GM21447 (cell line): ENCODE data around the gene SHOX.
"Not testable (repeated sequence)": the region's sequence is repeated elsewhere in the genome, so short reads cannot be mapped to it uniquely, and the experiment has no call there.

Source experiments
- ATAC-seq: cut with Tn5 transposase; IDR thresholded peaks from one replicate; pipeline ENCODE4 v1.9.1; 2021; ENCODE audit not compliant: unreplicated experiment

Gene SHOX

DNA sequence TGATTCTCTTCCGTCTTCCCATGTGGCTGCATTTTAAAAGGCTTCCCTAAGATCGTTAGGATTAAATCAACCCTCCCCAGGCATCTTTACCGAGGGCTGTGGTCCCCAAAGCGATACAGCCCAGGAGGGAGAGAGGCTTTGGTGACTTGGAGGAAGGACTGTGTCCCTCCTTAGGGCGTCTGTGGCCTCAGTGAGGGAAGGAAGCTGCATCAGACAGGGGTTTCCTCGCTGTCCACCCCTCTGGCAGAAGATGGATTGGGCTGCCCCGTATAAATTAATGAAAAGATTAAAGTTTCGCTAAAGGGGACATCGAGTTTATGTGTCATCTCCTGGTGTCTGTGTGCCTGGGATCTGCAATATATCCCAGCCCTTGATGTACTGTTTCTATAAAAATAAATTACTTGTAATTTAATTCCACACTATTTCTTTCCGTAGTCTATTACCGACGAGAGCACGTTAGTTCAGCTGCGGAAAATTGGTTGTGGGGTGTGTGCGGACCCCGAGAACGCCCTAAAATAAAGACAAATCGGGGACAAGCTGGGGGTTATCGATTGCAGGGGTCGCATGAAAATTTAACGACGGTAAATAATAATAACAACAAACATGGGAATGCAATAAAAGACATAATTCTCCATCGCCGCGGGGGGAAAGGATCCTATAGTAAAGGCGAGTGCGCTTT lies 6.5 kb downstream of the SHOX start:
- ATAC-seq, result no peak

DNA sequence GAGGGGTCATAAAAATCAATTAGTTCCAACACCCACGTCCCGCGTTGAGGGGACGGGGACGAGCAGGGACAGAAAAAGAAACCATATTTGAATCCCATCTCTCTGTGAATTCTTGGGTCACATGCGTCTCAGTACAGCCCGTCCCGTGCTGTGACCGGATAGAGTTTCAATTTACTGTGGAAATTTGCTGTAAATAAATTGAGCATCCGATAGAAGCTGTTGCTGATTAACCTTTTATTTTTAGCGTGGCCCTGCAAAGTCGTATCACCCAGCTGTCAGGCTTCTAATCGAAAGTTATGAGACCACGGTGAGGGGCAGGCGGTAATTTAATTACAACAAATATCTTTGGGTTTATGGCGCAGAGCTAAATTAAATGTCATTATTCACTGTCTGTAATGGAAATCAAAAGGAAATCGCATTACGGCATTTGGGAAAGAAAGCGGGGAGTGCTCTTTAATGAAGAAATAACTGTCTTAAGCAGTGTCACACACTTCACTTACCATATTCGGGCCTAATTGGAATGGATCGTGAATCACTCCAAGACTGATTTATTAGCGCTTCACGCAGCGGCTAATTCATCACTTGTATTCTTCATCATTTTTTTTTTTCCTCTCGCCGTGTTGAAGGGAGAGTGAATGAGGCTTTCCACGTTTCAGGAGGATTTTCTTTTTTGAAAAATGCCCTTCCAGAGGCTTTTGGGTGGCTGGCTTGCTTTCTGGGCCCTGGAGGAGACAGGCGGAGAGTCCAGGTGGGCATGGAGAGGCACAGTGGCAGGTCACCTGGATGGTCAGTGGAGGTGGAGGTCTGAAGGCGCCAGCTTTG lies 7.3 kb downstream of the SHOX start:
- ATAC-seq, result no peak

DNA sequence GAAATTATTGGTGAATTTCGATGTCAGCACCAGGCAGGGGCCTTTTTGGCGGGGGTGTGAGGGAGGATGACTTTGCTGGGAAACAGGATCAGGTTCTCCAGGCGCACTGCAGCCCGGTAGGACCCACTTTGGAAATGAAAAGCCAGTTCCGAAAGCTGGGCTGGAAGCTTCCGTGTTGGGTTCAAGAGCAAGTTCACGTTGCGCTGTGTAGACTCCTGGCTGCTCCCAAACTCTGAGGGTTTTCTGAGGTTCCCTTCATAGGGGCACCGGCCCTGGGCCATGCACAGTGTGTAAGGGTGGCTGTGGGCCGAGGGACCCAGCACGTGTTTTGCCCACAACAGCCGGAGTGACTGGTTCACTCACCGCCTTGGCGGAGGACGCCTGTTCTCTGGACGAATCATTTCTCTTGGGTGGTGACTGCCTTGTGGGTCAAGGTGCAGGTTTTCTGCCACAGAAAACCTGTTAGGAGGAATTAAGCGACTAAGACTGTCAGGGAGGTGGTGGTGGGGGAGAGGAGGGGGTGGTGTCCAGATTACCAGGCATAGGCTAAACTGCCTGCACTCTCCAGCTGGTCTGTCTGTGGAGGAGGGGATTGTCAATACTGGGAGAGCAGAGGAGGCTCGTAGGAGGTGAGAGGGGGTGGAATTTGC lies 8.0 kb downstream of the SHOX start:
- no peak for ATAC-seq

DNA sequence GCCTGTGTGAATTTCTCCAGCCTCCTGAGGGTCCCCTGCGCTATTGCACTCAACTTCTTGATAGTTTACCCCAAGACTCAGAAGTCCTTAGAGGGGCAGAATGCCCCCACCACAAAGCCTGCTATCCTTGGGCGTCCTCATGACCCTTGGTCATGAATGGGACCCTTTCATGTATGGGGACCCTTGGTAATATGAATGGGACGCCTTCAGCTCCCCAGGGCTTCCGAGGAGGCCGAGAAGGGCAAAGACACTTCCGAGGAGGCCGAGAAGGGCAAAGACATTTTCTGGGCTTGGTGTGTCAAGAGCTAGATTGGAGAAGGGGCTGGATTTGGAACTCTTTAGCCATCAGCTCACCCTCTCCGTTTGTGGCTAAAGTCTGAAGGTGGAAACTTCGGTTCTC lies 8.6 kb downstream of the SHOX start:
- no peak for ATAC-seq

DNA sequence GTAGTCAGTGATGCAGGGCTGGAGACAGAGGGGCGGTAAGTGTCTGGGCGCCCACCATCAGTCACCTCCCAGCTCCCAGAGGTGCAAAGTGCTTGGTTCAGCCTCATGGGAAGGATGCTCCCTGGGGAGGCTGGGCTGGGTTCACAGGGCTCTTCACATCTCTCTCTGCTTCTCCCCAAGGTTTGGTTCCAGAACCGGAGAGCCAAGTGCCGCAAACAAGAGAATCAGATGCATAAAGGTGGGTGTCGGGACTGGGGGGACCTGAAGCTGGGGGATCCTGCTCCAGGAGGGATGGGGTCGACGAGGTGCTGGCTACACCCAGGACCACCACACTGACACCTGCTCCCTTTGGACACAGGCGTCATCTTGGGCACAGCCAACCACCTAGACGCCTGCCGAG lies 10.1 kb downstream of the SHOX start:
- ATAC-seq, result no peak

DNA sequence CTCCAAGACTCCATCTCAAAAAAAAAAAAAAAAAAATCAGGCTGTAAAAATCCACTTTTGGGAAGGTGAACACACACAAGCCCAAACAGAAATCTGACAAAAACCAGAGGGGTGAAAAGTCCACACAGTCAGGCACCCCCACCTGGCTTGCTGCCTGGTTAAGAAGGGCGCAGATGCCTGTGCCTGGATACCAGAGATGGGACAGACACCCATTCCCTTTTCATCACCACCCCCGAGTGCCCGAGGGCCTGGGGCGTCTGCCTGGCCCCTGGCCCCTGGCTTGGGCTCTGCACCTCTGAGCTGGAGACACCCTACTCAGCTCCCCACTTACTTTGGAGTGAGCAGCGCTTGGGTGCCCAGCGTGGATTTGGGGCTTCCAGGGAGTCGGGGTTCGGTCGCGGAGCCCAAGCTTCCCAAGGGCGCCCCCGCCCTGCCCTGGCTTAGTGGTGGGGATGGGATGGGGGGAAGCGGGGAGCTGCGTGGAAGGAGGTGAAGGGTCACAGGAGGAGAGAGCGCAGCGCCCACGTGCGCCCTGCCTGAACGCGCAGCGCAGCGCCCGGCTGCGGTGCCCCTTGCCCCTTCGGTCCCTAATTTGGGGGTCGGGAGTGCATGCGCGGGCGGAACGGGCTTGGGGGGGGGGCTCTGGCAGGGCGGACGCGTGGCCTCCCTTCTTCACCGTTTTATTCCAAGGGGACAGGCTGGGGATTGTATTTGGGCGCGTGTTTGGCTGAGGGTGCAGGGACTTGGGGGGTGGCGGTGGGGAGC lies 11.3 kb downstream of the SHOX start:
- no peak for ATAC-seq

DNA sequence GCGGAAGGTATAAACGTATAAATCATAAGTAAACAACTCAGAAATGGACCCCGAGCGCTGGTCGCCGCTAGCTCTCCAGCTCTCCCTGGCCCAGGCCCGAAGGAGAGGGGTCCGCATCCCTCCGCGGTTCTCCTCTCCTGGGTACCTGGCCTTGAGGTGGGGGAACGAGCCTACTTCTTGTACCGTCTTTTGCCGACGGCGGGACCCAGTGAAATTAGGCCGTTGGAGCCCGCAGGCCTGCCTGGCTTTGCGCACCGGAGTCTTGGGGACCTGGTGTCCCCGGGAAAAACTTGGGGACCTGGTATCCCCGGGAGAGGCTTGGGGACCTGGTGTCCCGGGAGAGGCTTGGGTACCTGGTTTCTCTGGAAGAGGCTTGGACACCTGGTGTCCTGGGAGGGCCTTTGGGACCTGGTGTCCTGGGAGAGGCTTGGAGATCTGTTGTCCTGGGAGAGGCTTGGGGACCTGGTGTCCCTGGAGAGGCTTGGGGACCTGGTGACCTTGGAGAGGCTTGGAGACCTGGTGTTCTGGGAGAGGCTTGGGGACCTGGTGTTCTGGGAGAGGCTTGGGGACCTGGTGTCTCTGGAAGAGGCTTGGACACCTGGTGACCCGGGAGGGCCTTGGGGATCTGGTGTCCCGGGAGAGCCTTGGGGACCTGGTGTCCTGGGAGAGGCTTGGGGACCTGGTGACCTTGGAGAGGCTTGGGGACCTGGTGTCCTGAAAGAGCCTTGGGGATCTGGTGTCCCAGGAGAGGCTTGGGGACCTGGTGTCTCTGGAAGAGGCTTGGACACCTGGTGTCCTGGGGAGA lies 12.0 kb downstream of the SHOX start:
- ATAC-seq, result no peak

DNA sequence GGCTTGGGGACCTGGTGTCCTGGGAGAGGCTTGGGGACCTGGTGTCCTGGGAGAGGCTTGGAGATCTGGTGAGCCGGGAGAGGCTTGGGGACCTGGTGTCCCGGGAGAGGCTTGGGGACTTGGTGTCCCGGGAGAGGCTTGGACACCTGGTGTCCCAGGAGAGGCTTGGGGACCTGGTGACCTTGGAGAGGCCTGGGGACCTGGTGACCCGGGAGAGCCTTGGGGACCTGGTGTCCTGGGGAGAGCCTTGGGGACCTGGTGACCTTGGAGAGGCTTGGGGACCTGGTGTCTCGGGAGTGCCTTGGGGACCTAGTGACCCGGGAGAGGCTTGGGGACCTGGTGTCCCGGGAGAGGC lies 12.6 kb downstream of the SHOX start:
- no peak for ATAC-seq

DNA sequence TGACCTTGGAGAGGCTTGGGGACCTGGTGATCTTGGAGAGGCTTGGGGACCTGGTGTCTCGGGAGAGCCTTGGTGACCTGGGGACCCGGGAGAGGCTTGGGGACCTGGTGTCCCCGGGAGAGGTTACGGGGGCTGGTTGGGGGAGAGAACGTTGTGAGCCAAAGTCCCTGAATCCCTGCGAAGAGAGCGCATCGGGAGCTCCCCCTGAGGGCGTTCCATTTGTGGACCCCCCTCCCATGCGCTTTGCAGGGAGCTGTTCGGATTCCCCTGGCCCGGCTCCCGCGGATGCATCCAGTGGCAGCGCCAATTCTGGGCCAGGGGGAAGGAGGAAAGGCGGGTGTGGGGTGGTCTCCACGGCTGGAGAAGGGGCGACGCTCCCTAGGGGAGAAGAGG lies 13.3 kb downstream of the SHOX start:
- no peak for ATAC-seq

DNA sequence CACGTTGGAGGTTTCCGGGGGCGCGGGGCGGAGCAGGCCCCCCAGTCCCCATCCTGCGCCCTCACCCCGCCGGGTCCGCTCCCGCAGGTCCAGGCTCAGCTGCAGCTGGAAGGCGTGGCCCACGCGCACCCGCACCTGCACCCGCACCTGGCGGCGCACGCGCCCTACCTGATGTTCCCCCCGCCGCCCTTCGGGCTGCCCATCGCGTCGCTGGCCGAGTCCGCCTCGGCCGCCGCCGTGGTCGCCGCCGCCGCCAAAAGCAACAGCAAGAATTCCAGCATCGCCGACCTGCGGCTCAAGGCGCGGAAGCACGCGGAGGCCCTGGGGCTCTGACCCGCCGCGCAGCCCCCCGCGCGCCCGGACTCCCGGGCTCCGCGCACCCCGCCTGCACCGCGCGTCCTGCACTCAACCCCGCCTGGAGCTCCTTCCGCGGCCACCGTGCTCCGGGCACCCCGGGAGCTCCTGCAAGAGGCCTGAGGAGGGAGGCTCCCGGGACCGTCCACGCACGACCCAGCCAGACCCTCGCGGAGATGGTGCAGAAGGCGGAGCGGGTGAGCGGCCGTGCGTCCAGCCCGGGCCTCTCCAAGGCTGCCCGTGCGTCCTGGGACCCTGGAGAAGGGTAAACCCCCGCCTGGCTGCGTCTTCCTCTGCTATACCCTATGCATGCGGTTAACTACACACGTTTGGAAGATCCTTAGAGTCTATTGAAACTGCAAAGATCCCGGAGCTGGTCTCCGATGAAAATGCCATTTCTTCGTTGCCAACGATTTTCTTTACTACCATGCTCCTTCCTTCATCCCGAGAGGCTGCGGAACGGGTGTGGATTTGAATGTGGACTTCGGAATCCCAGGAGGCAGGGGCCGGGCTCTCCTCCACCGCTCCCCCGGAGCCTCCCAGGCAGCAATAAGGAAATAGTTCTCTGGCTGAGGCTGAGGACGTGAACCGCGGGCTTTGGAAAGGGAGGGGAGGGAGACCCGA lies 14.0 kb downstream of the SHOX start:
- ATAC-seq, result no peak

DNA sequence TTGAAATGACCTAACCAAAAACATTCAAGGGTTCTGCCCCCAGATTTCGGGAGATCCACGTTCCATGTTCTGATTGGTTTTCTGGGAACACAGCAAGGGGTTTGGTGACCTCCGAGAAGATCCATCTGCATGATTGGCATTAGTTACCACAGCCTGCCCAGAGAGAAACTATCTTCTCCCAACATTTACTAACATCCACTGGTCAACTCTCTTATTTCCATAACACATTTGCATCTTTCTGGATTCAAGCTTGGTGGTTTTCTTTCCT lies 15.6 kb downstream of the SHOX start:
- no peak for ATAC-seq

DNA sequence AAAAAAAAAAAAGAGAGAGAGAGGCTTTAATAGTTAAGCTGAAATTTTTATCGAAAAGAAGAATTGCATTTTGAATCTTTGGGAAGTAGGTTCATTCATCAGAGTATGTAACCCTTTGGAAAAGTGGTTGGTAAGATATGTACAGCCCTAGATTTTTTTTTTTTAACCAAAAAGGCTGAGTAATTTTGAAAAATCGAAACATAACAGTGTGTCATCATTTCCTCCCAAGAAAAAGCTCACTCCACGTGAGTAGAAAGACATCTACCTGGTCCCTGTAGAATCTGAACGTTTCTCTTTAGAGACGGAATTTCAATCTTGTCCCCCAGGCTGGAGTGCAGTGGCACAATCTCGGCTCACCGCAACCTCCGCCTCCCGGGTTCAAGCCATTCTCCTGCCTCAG lies 16.2 kb downstream of the SHOX start:
- ATAC-seq, result no peak

DNA sequence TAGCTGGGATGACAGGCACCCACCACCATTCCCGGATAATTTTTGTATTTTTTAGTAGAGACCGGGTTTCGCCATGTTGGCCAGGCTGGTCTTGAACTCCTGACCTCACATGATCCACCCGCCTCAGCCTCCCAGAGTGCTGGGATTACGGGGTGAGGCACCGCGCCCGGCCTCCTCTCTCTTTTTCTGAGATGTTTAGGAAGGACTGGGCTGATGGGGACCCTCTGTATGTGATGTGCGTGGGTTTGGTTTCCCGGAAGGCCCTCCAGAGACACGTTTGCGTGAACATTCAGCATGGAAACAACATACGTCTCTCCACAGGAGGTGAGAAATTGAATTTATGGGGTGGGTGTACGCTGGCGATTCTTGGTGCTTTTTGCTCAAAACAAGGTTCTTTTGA lies 18.6 kb downstream of the SHOX start:
- no peak for ATAC-seq

DNA sequence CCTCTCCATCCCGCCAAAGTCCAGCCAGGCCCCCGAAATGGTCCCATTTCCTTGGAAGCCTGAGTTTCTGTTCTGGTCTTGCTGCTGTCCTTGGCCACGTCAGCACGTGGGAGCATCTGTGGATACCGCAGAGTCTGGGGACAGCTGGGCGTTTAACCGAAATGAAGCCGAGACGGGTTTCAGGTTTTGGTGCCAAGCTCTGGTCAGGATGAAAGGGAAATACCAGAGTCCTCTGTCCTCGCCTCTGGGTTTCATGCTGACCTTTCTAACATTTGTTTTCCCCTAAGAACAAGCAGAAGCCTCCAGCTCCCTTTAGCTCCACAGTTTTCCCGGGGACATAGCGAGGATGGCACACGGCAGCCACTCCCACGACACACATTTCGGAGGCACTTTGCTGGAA lies 19.7 kb downstream of the SHOX start:
- ATAC-seq, result no peak

DNA sequence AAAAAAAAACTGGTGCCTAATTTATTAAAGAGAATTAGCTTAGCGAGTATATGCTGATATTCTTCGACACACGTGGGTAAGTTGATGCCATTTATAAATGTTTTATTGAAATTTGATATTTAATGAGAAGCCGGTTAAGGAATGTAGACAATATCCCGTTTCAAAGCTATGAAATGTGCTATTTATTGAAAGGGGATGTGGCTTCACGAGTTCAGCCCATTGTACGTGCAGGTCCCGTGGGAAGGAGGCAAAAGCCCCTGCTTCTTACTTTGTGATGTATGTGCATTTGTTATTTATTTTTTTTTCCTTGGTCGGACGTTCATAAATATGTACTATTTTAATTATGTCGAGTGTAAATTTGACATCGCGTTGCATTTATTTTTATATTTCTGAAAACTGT lies 20.2 kb downstream of the SHOX start:
- no peak for ATAC-seq

DNA sequence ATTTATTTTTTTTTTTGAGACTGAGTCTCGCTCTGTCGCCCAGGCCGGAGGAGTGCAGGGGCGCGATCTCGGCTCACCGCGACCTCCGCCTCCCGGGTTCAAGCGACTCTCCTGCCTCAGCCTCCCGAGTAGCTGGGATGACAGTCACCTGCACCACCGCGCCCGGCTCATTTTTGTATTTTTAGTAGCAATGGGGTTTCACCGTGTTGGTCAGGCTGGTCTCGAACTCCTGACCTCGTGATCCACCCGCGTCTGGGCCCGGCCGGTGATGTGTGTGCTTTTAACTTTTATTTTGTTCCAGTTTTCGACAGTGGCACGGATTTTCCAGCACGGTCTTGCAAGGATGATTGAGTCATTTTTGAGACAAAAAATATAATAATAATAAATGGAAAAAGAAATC lies 21.3 kb downstream of the SHOX start:
- ATAC-seq, result not testable (repeated sequence)

DNA sequence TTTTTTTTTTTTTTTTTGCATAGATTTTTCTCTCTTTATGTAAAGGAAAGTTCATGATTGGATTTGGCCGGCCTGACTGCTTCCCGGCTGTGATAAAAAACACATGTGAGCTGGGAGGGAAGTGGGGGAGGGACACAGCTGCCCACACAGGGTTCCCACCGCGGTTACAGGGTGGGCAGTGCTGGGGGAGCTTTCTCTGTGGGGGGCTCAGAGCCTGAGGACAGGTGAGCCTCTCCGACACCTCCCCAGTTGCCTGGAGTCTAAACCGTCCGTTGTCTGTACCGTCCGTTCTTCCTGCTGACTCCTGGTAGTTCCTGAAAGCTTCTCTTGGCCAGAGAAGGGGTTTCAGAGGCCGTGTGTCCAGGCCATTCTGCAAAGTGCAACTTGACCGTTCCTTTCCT lies 21.8 kb downstream of the SHOX start:
- no peak for ATAC-seq

DNA sequence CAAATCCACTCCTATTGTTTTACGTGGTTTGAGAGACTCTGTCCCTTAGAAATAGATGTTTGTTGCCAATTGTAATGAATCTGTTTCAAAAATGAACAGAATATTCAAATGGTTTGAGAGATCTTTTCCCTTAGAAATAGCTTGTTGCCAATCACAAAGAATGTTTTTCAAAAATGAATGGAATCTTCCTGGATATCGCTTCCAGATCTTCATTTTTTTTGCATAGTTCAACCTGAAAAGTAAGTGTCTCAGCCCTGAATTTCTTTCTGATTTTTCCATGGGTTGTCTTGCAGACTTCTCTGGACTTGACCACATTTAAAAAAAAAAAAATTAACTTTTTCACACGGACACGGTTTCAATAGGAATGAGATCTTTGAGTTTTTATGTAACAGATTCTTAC lies 22.7 kb downstream of the SHOX start:
- ATAC-seq, result no peak

DNA sequence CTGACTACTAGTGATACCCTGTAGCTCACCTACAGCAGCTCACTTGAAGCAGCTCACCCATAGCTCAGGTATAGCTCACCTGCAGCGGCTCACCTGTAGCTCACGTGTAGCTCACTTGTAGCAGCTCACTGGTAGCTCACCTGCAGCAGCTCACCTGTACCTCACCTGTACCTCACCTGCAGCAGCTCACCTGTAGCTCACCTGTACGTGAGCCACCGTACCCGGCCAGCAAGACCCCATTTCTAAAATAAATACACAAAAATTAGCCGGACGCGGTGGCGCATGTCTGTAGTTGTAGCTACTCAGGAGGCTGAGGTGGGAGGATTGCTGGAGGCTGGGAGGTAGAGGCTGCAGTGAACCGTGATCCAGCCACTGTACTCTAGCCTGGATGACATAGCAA lies 30.6 kb downstream of the SHOX start:
- ATAC-seq, result no peak

DNA sequence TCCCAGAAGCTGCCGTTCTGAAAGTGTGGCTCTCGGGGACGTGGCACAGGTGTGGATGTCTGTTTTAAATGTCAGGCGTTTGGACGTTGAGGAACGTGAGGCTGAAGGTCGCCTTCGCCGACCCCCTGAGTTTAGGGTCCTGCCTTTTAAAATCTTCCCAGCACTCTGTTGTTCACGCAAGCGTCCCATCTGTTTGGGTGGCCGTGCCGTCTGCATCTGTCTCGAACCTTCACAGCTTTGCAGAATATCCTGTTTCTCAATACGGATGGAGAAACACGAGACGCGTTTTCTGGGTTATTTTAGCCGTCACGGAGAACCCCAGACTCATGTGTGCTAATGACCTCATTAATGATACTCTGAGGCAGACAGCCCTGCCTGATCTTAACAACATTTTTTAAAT lies 31.5 kb downstream of the SHOX start:
- ATAC-seq, result no peak
